ENCODE measurements around the gene KHDC4.

KHDC4 gene

DNA sequence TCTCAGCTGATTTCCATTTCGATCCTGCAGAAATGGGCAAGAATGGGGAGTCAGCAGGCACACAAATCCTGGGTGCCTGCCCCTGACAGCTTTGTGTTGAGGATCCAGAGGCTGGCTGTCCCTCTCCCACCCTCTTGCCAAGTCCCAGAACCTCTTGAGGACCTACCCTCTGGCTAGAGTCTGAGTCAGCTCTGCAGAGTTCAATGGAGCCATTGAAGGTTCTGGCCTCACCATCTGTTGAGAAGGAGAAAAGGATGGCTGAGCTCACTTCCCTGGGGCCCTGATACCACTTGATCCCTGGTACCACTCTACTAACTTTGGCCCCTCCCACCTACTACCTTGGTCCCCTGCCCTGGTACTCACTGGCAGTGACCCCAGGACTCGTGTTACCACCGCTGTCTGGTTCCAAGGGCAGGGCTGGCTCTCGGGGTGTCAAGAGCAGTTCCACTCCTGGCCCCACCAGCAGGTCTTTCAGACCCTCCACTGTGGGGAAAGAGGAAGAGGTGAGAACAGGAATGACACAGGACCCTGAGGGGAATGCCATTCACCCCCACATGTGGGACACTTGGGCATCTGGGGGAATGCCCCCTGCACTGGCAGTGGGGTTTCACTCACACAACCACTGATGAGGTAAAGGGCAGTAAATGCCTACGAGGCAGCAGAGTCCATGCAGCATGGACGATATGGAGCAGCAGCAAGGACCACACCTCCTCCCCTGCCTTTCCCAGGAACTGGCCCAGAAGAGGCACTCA lies 17.7 kb upstream of the KHDC4 start:
- Histone ChIP-seq H3K4me3 (ENCODE audit: low read depth, low read length) (no peak overlapping the region), H3K27ac (ENCODE audit: extremely low read depth, low read depth, low read length) (no peak overlapping the region), H3K9me3 (ENCODE audit: control insufficient read depth, insufficient read depth, low read depth, low read length) (no peaks in the 10 kb centered on the region), H3K36me3 (ENCODE audit: control insufficient read depth in 2 of 2, insufficient read depth in 1 of 2, low read length in 2 of 2) (peaks cover 68 to 88% of the 10 kb centered on the region in 2 experiments), H3K4me1 (ENCODE audit: control insufficient read depth, insufficient read depth, low read length) (no peaks in the 10 kb centered on the region)
- CTCF ChIA-PET: interaction anchor here (1.8 kb wide), 1 partner anchor 14 kb away, joined by 5 read pairs; no protein-coding TSS in a partner anchor
- POLR2A ChIA-PET: no interaction called here
- no peak for TF ChIP-seq SETDB1 (IDR thresholded peaks at IDR 0.05; ENCODE audit: insufficient read length, low read length)
- TF ChIP-seq, protein P1, sequence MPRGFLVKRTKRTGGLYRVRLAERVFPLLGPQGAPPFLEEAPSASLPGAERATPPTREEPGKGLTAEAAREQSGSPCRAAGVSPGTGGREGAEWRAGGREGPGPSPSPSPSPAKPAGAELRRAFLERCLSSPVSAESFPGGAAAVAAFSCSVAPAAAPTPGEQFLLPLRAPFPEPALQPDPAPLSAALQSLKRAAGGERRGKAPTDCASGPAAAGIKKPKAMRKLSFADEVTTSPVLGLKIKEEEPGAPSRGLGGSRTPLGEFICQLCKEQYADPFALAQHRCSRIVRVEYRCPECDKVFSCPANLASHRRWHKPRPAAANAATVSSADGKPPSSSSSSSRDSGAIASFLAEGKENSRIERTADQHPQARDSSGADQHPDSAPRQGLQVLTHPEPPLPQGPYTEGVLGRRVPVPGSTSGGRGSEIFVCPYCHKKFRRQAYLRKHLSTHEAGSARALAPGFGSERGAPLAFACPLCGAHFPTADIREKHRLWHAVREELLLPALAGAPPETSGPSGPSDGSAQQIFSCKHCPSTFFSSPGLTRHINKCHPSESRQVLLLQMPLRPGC (tag by site-specific recombination; IDR thresholded peaks at IDR 0.05): no peak
- no peak for TF ChIP-seq ZFP41 (tag by site-specific recombination; IDR thresholded peaks at IDR 0.05; ENCODE audit: borderline replicate concordance)
- no peak for TF ChIP-seq ZNF777 (tag by site-specific recombination; IDR thresholded peaks at IDR 0.05; ENCODE audit: borderline replicate concordance)
- no peak for TF ChIP-seq ZNF404 (tag by site-specific recombination; IDR thresholded peaks at IDR 0.05)
- TF ChIP-seq ZNF585B (tag by site-specific recombination; IDR thresholded peaks at IDR 0.05): no peak
- TF ChIP-seq ZNF239 (tag by site-specific recombination; IDR thresholded peaks at IDR 0.05): no peak

- ChIA-PET POLR2A (no interaction called here), CTCF (interaction anchor here (0.6 kb wide), 1 partner anchor 304 kb away, joined by 3 read pairs; no protein-coding TSS in a partner anchor)
- Histone ChIP-seq H3K4me3 (ENCODE audit: low read depth, low read length) (no peak overlapping the region), H3K9me3 (ENCODE audit: control insufficient read depth, insufficient read depth, low read depth, low read length) (no peaks in the 10 kb centered on the region), H3K4me1 (ENCODE audit: control insufficient read depth, insufficient read depth, low read length) (no peaks in the 10 kb centered on the region), H3K36me3 (ENCODE audit: control insufficient read depth in 2 of 2, insufficient read depth in 1 of 2, low read length in 2 of 2) (peaks cover 57 to 88% of the 10 kb centered on the region in 2 experiments), H3K27ac (ENCODE audit: extremely low read depth, low read depth, low read length) (no peak overlapping the region)
- TF ChIP-seq ZIC2 (tag by site-specific recombination; IDR thresholded peaks at IDR 0.05): 0 out of 2 replicates have a peak, but pooled peaks have one; percentile 10
- TF ChIP-seq, protein P2, sequence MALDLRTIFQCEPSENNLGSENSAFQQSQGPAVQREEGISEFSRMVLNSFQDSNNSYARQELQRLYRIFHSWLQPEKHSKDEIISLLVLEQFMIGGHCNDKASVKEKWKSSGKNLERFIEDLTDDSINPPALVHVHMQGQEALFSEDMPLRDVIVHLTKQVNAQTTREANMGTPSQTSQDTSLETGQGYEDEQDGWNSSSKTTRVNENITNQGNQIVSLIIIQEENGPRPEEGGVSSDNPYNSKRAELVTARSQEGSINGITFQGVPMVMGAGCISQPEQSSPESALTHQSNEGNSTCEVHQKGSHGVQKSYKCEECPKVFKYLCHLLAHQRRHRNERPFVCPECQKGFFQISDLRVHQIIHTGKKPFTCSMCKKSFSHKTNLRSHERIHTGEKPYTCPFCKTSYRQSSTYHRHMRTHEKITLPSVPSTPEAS (tag by site-specific recombination; IDR thresholded peaks at IDR 0.05): no peak
Observed at GRCh38 chr1:155950829-155951228, 16.6 kb upstream of the KHDC4 start.

DNA sequence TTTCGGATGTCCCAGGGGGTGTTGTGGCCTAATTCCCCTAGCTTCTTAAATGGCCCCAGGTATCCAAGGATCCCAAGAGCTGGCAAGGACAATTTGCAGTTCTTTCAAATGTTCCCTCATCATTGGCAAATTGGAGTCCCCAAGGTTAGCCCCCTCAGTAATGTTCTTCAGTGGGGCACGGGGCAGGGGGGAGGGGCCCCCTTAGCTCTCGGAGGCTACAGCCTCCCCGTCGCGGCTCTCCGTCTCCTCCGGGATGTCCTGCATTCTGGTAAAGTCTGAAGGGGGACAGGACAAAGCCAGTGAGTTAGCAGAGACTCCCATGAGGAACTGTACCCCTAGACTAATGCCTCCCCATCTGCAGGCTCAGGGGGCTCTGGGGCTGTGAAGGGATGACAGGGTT lies 13.5 kb upstream of the KHDC4 start:
- no peaks in the 10 kb centered on the region for H3K4me1 ChIP-seq (ENCODE audit: control insufficient read depth, insufficient read depth, low read length)
- CTCF ChIA-PET: interaction anchor here (1.1 kb wide), 1 partner anchor 31 kb away, joined by 4 read pairs; the partner anchor contains the start of gene ARHGEF2

DNA sequence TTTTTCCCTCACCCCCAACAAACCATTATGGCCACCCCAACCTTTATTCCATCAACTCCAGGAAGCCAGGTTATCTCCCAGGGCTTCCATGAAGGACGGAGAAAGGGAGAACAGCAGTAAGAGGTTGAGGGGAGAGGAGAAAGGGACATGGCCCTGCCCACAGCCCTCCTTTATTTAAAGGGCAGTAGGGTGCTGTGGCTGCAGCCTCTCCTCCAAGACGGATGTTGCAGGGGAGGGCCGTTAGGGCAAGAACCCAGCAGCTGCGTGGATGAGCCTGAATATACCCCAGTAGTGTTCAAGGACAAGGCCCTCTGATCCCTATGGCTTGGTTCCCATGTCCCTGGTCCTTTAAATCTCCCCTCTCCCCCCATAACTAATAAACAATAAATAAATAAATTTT lies 13.1 kb upstream of the KHDC4 start:
- POLR2A ChIA-PET: interaction anchor here (0.5 kb wide), 1 partner anchor 31 kb away, joined by 3 read pairs; the partner anchor contains the start of gene ARHGEF2
- H3K4me3 ChIP-seq (ENCODE audit: low read depth, low read length): no peak overlapping the region
- no peaks in the 10 kb centered on the region for H3K9me3 ChIP-seq (ENCODE audit: control insufficient read depth, insufficient read depth, low read depth, low read length)
- CTCF ChIA-PET: no interaction called here
- peaks cover 26 to 58% of the 10 kb centered on the region in 2 experiments for H3K36me3 ChIP-seq (ENCODE audit: control insufficient read depth in 2 of 2, insufficient read depth in 1 of 2, low read length in 2 of 2)
- no peak overlapping the region for H3K27ac ChIP-seq (ENCODE audit: extremely low read depth, low read depth, low read length)
- no peaks in the 10 kb centered on the region for H3K4me1 ChIP-seq (ENCODE audit: control insufficient read depth, insufficient read depth, low read length)
- TF ChIP-seq ZNF654 (tag by site-specific recombination; IDR thresholded peaks at IDR 0.05; ENCODE audit: low read depth): no peak
- TF ChIP-seq ZNF394 (tag by site-specific recombination; IDR thresholded peaks at IDR 0.05; ENCODE audit: borderline replicate concordance): no peak
- no peak for TF ChIP-seq ZNF426 (tag by site-specific recombination; IDR thresholded peaks at IDR 0.05)
- no peak for TF ChIP-seq ZNF670 (tag by site-specific recombination; IDR thresholded peaks at IDR 0.05; ENCODE audit: low read depth)
- TF ChIP-seq, protein P3, sequence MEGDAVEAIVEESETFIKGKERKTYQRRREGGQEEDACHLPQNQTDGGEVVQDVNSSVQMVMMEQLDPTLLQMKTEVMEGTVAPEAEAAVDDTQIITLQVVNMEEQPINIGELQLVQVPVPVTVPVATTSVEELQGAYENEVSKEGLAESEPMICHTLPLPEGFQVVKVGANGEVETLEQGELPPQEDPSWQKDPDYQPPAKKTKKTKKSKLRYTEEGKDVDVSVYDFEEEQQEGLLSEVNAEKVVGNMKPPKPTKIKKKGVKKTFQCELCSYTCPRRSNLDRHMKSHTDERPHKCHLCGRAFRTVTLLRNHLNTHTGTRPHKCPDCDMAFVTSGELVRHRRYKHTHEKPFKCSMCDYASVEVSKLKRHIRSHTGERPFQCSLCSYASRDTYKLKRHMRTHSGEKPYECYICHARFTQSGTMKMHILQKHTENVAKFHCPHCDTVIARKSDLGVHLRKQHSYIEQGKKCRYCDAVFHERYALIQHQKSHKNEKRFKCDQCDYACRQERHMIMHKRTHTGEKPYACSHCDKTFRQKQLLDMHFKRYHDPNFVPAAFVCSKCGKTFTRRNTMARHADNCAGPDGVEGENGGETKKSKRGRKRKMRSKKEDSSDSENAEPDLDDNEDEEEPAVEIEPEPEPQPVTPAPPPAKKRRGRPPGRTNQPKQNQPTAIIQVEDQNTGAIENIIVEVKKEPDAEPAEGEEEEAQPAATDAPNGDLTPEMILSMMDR (tag by site-specific recombination; IDR thresholded peaks at IDR 0.05): no peak
- TF ChIP-seq ZNF610 (tag by site-specific recombination; IDR thresholded peaks at IDR 0.05; ENCODE audit: borderline replicate concordance): no peak
- no peak for TF ChIP-seq ZNF169 (tag by site-specific recombination; IDR thresholded peaks at IDR 0.05)
- no peak for TF ChIP-seq TRIM28 (IDR thresholded peaks at IDR 0.05; ENCODE audit: borderline replicate concordance, low read length)
- TF ChIP-seq ZNF157 (tag by site-specific recombination; IDR thresholded peaks at IDR 0.05): no peak
- no peak for TF ChIP-seq ZNF433 (tag by site-specific recombination; IDR thresholded peaks at IDR 0.05; ENCODE audit: low read depth)
- TF ChIP-seq ZNF221 (tag by site-specific recombination; IDR thresholded peaks at IDR 0.05; ENCODE audit: borderline replicate concordance): no peak
- TF ChIP-seq ATF2 (tag by site-specific recombination; IDR thresholded peaks at IDR 0.05; ENCODE audit: low read depth): no peak

More for the DNA sequence above, 13.5 kb upstream of the KHDC4 start:
- Histone ChIP-seq H3K4me3 (ENCODE audit: low read depth, low read length) (no peak overlapping the region), H3K27ac (ENCODE audit: extremely low read depth, low read depth, low read length) (no peak overlapping the region), H3K36me3 (ENCODE audit: control insufficient read depth in 2 of 2, insufficient read depth in 1 of 2, low read length in 2 of 2) (peaks cover 27 to 62% of the 10 kb centered on the region in 2 experiments), H3K9me3 (ENCODE audit: control insufficient read depth, insufficient read depth, low read depth, low read length) (no peaks in the 10 kb centered on the region)
- POLR2A ChIA-PET: interaction anchor here (0.6 kb wide), 1 partner anchor 20 kb away, joined by 4 read pairs; no protein-coding TSS in a partner anchor
- no peak for TF ChIP-seq ZNF837 (tag by site-specific recombination; IDR thresholded peaks at IDR 0.05)

Data from HEK293 (cell line).